B cell (primary cell): Measurements from ENCODE around the gene MYOZ2.

Source experiments
- CTCF ChIP-seq: fragments of 200-600 bp; IDR thresholded peaks from one replicate; pipeline ENCODE4 v1.8.0; 2022; ENCODE audit warnings: antibody characterized with exemption, mild to moderate bottlenecking
- EZH2 ChIP-seq: IDR thresholded peaks from 2 replicates; pipeline ENCODE4 v1.6.1; 2012; ENCODE audit warnings: borderline replicate concordance, low read depth, mild to moderate bottlenecking, moderate library complexity, low read length; ENCODE audit not compliant: insufficient read depth, poor library complexity, severe bottlenecking

- no peak for TF ChIP-seq CTCF
- no peak for TF ChIP-seq EZH2
Observed at GRCh38 chr4:119197772-119198212, 62.2 kb downstream of the MYOZ2 start.
